COLO668 (cell line): ENCODE data around the gene MAP3K21.

Source experiments
- DNase-seq: peaks from one replicate; lab custom pipeline; 2025; ENCODE audit not compliant: unreplicated experiment; lab: John Stamatoyannopoulos, UW

MAP3K21 gene

DNA sequence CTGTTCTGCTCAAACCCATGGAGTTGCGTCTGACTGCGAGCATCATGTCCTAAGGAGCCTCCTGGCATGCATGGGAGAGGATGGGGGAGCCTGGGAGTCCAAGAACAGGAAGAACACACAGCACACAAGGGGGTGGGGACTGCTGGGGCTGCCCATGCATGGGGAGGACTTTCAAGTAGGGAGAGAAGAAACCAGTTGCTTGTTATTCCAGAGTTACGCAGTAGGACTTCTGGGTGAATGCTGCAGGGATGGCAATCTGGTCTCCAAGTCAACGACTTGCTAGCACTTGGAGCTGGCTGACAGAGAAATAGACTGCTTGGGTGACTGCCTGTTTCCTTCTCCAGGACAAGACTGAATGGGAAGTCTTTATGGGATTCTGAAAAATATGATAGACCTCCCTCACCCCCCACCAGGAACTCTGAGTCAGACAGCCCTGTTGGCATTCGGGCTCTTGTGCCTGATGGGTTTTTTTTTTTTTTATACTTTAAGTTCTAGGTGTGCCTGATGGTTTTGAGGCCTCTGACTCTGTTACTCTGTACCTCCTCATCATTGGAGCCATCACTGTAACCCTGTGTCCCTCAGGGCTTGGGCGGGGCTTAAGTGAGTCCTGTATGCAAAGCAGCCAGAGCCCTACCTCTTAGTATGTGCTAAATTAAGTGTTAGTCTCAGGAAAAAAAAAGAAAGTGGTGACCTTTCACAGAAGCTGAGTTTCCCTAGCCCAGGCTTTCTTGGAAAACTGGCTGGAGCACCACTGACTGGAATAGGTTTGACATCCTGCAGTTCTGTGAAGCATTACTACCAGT, 30.3 kb downstream of the MAP3K21 start:
- DNase-seq: no peak

DNA sequence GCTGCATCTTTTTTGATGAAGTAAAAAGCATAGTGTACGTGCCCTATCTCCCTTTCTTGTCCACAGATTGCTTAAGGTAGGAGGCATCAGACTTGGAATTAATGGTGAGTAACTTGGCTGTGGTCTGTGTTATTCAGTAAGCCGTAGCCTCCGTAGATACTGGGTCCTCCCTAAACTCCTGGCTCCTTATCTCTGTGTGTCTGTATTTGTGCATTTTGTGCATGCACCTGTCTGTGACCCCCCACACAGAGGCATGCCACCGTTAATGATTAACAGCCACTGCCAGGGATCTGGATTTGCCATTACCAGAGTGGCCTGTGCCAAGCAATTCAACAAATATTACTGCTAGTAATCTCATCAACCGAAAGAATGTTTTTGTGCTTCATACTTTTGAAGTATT, 31.9 kb downstream of the MAP3K21 start:
- peak; percentile 85 for DNase-seq

DNA sequence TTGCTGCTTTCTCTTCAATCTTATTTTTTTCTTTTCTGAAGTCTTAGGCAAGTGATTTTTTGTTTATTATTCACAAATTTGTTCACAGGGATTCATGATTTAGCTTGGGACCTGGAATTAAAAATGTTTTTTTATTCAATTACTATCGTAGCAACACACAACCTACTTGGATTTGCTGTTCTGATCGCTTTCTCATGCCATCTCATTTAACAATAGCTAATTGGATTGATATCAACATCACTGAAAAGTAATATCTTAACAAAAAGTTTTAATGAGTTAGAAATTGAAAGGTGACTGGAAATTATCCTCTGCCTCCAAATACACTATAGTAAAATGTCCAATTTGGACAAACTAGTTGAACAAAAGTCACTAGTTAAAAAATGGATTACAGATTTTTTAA, 32.4 kb downstream of the MAP3K21 start:
- DNase-seq: no peak

DNA sequence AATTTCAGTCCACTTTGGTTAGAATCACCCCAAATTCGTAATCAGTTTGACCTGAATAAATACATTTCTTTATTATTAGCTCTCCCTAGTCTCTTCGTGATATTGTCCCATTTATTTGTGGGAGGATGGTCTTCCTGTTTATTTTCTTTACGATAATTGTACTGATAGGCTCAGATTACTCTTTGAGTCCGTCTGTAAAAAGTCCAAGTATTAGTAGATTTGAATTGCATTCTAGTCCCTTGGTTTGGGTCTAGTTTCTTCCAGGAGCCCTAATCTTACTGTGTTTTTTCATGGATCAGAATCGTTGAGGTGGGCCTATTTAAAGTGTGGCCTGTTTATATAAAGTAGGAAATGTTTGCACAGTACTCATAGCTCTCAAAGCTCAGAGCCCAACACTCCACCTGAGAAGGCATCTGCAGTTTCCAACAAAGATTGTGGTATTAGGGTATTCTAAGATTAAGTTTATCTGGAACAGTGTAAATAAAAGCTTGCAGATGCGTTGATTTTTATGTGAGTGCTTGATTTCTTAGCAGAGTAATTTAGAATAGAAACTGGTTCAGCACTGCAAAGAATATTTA, 33.1 kb downstream of the MAP3K21 start:
- no peak for DNase-seq

DNA sequence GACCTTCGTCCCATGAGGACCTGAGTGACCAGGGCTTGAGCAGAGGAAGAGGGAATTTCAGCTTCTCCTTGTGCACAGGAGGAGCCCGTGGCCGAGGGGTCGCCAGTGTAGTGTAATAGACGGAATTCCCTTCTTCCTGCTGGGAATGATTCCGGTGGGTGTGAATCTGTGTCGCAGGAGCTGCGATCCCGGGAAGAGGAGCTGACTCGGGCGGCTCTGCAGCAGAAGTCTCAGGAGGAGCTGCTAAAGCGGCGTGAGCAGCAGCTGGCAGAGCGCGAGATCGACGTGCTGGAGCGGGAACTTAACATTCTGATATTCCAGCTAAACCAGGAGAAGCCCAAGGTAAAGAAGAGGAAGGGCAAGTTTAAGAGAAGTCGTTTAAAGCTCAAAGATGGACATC, 34.4 kb downstream of the MAP3K21 start:
- no peak for DNase-seq

DNA sequence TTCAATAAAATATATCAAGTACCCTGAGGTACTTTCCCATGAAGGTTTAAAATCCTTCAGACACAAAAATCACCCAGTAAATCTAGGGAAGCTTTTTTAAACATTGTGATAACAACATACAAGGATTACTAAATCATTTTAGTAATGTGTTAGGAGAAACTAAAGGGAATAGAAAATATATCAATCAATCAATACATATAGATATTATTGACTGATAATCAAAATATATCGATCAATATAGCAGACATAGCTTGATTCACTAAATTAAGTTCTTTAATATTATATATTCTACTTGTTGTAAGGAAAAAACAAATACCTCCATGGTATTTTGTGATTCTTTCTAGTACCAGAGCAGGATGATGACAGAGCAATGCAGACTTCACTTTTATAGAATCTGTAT, 35.2 kb downstream of the MAP3K21 start:
- no peak for DNase-seq

DNA sequence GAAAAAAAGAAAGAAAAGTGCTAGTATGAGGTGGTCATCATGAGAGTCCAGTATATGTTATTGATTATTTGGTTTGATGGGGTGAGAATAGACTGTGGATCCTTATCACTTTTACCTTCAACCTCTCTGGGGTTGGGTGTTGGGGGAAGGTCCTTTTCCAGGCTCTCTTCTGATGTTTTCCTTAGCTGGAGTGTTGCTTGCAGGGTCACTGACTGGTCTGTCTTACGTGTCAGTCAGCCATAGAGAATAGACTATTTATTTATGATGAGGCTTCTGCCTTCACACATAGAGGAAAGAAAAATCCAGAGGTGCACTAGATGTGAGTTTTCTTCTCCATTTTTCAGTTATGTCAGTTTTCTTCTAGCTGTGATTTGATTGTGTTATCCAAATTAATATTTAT, 36.5 kb downstream of the MAP3K21 start:
- no peak for DNase-seq

DNA sequence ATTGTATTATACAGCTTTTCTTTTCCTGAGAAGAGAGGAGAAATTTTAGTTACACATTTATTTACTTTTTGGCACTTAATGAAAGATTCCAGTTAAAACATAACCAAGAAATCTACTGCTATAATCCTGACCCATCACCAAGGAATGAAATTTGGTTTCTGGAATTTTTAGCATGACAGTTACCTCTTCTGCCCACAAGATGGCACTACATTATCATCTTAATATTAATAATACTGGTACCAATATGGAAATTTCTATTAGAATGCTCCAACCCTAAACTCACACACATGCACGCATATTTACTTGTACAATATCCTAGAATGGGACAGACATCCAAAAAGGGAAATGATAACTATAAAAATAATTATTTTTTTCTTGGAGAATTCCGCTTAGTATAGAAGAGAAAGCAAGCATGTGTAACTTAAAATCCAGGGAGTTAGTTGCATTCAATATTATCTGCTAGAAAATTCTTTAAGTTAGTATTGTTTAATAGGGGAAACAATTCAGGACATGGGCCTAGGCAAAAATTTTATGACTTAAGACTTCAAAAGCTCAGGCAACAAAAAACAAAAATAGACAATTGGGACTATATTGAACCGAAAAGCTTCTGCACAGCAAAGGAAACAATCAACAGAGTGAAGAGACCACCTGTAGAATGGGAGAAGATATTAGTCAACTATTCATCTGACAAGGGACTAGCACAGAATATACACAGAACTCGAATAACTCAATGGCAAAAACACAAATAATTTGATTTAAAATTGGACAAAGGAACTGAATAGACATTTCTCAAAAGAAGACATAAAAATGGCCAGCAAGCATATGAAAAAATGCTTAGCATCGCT, 37.4 kb downstream of the MAP3K21 start:
- DNase-seq: no peak

DNA sequence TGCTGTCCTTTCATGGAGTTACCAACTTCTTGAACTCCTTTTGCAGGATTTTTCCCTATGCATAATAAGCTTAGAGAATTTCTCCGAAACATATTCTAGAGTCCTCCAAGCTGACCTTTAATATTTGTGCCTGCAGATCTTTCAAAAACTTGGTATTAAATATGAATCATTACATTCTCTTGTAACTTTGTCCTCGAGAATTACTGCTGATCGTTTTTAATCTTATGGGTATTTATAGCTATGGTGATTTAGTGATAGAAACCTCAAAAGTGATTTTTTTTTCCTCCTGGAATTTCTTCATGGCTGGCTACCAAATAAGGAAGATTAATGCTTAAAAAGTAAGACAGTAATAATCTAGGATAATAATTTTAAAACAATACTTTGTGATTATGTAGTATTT, 39.1 kb downstream of the MAP3K21 start:
- DNase-seq: no peak

DNA sequence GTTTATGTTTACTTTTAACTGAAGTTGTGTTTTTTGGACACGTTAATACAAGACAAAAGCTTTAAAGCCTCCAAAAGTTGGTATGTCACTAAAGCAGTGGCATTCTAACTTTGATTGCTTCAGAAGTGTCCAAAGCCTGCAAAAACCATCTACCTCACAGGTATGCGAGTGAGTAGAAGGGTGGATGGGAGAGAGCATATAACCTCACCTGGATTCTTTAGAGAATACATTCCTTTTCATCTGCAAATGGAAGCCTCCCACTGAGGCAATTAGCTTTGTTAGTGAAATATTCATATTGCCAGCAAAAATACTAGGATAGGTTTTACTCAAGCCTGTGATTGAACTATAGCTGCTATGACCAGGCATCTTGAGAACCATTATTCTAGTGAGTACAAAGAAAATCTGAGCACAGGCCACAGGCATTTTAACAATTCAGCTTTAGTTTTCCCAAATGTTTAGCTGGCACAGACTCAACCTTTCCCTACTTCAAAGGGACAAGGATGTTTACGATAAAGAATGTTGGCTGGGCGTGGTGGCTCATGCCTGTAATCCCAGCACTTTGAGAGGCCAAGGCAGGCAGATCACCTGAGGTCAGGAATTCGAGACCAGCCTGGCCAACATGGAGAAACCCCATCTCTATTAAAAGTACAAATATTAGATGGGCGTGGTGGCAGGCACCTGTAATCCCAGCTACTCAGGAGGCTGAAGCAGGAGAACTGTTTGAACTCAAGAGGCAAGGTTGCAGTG, 39.7 kb downstream of the MAP3K21 start:
- no peak for DNase-seq

DNA sequence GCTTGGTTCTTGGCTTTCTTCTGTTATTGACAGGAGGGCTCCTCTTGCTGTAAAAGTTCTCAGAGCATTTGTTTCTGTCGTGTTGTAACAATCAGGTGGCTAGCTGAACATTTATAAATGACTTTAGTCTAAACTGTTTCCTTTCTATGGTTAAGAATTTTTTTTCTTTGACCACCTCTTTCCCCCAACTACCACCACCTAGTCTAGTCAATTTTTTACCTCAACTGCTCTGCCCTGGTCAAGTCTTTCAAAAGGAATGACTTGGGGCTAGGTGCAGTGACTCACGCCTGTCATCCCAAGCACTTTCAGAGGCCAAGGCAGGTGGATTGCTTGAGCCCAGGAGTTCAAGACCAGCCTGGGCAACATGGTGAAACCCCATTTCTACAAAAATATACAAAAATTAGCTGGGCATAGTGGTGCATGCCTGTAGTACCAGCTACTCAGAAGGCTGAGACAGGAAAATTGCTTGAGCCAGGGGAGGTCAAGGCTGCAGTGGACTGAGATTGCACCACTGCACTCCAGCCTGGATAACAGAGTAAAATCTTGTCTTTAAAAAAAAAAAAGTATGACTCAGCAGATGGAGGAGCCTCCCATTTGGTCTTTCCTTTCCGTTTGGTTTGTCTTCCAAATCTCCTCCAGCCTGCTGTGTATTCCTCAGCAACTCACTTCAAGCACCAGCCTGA, 40.7 kb downstream of the MAP3K21 start:
- DNase-seq: no peak

DNA sequence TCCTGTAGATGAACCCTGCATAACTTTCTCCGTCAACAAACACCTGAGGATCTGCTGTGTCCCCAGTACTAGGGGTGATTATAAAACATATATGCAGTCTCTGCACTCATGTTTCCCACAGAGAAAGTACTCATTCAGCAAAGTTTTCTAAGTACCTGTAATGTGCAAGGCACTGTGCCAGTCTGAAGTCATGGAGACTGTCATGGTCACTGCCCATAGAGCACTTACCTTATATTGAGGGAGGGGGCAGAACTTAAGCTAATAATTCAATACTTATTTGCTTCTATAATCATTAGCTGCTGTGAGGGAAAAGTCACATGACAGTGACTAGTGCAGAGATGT, 41.2 kb downstream of the MAP3K21 start:
- DNase-seq: no peak

DNA sequence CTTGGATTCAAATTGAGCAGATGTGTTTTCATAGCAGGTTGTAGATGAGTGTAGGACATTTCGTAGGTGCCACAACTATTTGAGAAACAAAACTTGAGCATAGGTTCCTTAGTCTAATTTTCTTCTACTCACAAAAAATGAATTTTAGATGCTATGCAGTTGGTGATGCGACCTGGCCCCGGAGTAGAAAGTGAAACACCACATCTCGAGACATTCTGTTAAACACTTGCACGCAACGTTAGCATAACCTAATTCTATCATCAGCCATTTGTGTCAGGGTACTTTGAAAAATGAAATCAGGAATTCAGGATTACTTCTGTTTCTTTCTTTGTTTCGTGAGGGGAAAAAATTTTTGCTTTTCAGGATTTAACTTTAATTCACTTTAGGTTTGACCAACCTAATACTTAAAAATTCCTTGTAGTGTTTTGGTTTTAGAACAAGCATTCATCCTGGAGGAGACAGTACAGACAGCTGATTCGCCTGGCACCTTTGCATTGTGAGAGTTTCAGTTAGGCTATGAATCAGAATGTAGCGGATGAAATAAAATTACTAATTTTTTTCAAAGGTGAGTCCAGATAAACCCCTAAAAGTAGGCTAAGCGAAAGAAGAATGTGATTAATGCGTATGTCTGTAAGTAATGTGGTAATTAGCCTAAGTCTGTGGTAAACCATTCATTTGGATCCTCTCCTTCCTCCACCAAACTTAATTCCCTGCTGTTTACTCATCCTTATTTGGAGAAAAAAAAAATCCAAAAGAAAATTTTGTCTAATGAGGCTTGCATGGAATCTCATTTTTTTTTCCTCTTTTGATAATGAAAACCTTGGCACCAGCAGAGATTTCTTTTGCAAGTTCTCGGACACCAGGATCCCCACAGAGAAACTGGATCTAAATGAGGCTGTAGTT, 44.9 kb downstream of the MAP3K21 start:
- DNase-seq: no peak

DNA sequence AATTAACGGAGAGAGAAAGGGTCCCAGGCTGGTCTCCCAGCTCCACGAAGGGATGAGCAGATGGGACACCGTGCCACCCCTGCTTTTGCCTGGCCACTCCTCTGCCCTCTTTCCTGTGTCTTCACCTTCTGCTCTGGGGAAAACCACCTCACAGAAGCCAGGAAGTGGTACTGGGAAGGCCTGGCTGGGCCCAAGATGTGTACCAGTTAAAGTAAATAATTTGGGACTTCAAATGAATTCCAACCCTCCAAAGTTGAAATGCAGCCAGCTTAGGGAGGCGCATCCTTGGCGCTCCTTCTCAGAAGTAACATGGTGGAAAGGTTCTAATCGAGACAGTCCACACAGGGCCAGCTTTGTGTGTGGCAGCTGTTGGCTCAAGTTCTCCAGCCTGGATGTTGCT, 45.7 kb downstream of the MAP3K21 start:
- no peak for DNase-seq

DNA sequence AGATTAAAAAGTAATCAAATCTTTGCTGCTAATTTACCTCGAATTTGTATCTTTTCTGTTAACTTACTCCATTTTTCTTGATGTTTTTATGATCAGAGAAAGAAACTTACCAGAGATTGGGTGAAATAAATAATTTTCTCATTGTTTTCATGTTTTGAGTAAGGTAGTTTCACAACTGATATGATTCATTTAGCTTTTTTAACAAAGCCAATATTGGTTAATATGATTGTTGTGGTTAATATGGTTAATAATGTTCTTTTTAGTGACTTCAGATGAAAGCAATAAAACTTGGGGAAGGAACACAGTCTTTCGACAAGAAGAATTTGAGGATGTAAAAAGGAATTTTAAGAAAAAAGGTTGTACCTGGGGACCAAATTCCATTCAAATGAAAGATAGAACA, 48.1 kb downstream of the MAP3K21 start:
- DNase-seq: no peak

DNA sequence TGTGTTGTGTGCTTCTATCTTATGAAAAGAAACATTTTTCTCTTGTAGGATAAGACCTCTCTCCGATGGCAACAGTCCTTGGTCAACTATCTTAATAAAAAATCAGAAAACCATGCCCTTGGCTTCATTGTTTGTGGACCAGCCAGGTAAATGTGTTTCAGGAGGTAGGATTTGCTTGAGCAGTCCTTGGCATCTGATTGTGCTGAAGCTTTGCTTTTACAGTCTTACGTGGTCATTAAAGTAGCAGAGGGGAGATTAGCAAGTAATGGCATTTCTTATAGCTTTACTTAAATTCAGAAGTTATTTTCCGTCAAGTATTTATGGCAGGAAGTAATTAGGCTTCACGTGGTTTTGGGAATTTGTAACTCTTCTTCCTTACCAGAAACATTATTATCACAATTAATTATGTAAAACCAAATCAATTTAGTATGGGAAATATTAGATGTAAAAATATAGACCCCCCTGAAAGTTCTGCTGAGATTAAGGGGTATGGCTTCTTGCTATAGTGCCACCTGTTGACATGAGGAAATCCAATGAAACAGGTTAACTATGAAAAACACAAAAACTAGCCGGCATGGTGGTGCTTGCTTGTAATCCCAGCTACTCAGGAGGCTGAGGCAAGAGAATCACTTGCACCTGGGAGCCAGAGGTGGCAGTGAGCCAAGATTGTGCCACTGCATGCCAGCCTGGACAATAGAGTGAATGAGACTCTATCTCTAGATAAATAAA, 49.0 kb downstream of the MAP3K21 start:
- peak; percentile 19 for DNase-seq

DNA sequence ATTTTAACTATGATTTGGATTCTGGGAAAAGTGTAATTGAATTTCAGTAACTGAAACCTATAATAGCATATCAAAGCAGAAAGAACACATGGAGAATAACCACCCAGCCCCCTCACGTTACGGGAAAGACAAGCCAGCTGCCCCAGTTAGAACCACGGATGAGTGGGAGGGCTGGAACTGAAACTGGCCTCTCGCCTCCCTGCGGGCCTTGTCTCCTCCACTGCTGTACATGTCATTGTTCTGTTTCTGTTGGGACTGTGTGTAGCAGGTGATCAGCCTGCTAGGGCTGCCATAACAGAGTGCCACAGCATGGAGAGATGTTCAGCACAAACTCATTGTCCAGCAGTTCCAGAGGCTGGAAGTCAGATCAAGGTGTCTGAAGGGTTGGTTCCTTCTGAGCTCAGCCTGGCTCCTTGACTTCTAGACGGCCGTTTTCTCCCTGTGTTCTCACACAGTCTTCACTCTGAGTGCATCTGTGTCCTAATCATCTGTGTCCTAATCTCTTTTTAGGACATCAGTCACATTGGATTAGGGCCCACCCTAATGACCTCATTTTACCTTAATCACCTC, 52.4 kb downstream of the MAP3K21 start:
- no peak for DNase-seq

DNA sequence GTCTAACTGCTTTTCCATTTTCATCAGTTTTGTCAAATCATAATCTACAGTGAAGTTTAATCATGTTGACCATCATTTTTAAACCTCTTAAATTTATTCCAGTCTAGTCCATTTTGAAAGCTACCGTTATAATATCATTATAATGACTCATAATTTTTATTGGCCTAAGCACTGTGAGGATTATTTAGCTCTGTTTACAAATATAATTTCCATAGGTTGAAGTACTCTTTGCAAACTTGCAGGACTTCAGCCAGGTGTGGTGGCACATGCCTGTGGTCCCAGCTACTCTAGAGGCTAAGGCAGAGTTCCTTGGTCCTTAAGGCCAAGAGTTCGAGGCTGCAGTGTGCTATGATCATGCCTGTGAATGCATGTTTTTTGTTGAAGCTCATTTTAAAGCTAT, 54.3 kb downstream of the MAP3K21 start:
- DNase-seq: no peak

DNA sequence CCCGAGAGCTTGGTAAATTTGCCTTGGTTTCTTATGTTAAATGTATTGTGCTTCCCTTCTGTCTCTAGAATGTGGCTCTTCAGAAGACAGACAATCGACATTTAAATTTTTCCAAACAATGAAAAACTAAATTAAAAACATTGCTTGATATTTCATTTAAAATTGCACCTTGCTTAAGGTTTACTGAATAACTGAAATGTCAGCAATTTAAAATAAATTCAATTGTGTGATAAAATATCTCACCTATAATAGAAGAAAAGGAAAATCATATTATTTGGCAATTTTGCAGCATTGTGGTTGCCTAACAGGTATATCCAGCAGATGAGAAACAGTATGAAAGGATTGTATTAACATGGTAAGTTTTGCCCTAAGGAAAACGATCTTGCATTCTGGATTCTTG, 56.5 kb downstream of the MAP3K21 start:
- DNase-seq: no peak
